Measurements from ENCODE around the gene LYPD5.
"Not testable (repeated sequence)": the region's sequence is repeated elsewhere in the genome, so short reads cannot be mapped to it uniquely, and the experiment has no call there.

The LYPD5 gene

GRCh38 chr19:43778651-43779050 is 23.6 kb downstream of the LYPD5 start:
- DNase-seq (ENCODE audit: low read depth, low spot score), result no peak

GRCh38 chr19:43777163-43777695 is 25.0 kb downstream of the LYPD5 start:
- no peak for DNase-seq (ENCODE audit: low read depth, low spot score)

GRCh38 chr19:43776286-43776685 is 26.0 kb downstream of the LYPD5 start:
- DNase-seq (ENCODE audit: low read depth, low spot score), result no peak

- no peak for DNase-seq (ENCODE audit: low read depth, low spot score)
Measured at GRCh38 chr19:43775299-43775890, 26.9 kb downstream of the LYPD5 start.

GRCh38 chr19:43774940-43775258 is 27.3 kb downstream of the LYPD5 start:
- DNase-seq (ENCODE audit: low read depth, low spot score), result not testable (repeated sequence)

GRCh38 chr19:43774103-43774939 is 27.9 kb downstream of the LYPD5 start:
- DNase-seq (ENCODE audit: low read depth, low spot score), result peak; percentile 77

GRCh38 chr19:43773725-43774102 is 28.5 kb downstream of the LYPD5 start:
- no peak for DNase-seq (ENCODE audit: low read depth, low spot score)

- DNase-seq (ENCODE audit: low read depth, low spot score), result no peak
Measured at GRCh38 chr19:43769256-43769655, 33.0 kb downstream of the LYPD5 start.

GRCh38 chr19:43768273-43769050 is 33.8 kb downstream of the LYPD5 start:
- DNase-seq (ENCODE audit: low read depth, low spot score), result no peak

GRCh38 chr19:43767818-43768217 is 34.4 kb downstream of the LYPD5 start:
- DNase-seq (ENCODE audit: low read depth, low spot score), result no peak

GRCh38 chr19:43767316-43767715 is 34.9 kb downstream of the LYPD5 start:
- no peak for DNase-seq (ENCODE audit: low read depth, low spot score)

- no peak for DNase-seq (ENCODE audit: low read depth, low spot score)
Measured at GRCh38 chr19:43766755-43767043, 35.5 kb downstream of the LYPD5 start.

- DNase-seq (ENCODE audit: low read depth, low spot score), result peak; percentile 83
Measured at GRCh38 chr19:43765109-43765876, 37.0 kb downstream of the LYPD5 start.

- not testable (repeated sequence) for DNase-seq (ENCODE audit: low read depth, low spot score)
Measured at GRCh38 chr19:43764684-43765083, 37.6 kb downstream of the LYPD5 start.

- DNase-seq (ENCODE audit: low read depth, low spot score), result no peak
Measured at GRCh38 chr19:43763473-43763939, 38.7 kb downstream of the LYPD5 start.

GRCh38 chr19:43762814-43763213 is 39.4 kb downstream of the LYPD5 start:
- DNase-seq (ENCODE audit: low read depth, low spot score), result no peak

- DNase-seq (ENCODE audit: low read depth, low spot score), result no peak
Measured at GRCh38 chr19:43760941-43761340, 41.3 kb downstream of the LYPD5 start.

- DNase-seq (ENCODE audit: low read depth, low spot score), result no peak
Measured at GRCh38 chr19:43759515-43759914, 42.7 kb downstream of the LYPD5 start.

GRCh38 chr19:43755256-43755801 is 46.9 kb downstream of the LYPD5 start:
- peak; percentile 76 for DNase-seq (ENCODE audit: low read depth, low spot score)

- peak; percentile 98 for DNase-seq (ENCODE audit: low read depth, low spot score)
Measured at GRCh38 chr19:43754503-43755255, 47.6 kb downstream of the LYPD5 start, which contains the start of gene SMG9. Gene SMG9 (minus strand): TSS chr19:43754962. CDS start chr19:43750741, 4,221 bp downstream.

GRCh38 chr19:43754253-43754502 is 48.1 kb downstream of the LYPD5 start:
- DNase-seq (ENCODE audit: low read depth, low spot score), result no peak
